Smooth muscle cell (in vitro differentiated cells): ENCODE measurements around the gene LSM6. TPM values are rescaled to one million over a fixed set of nuclear protein-coding genes. Genes with fewer than 3 reads are reported as not detected.
A peak's percentile ranks its signal among the peaks of the same experiment; 100 is the strongest.

ENCODE experiments used
- DNase-seq: peaks from one replicate; lab custom pipeline; 2025; ENCODE audit not compliant: unreplicated experiment; lab: John Stamatoyannopoulos, UW
- H2AFZ ChIP-seq: fragments of 200-600 bp; sonication (generic); 2 replicates; pipeline ENCODE4 v1.6.0; 2016; ENCODE audit warnings: antibody characterized with exemption, low read depth, mild to moderate bottlenecking
- H3F3A ChIP-seq: fragments of 200-600 bp; sonication (generic); 2 replicates; pipeline ENCODE4 v1.6.0; 2017; ENCODE audit warnings: antibody characterized with exemption, low read depth
- H3K27ac ChIP-seq: fragments of 200-600 bp; sonication (generic); 2 replicates; pipeline ENCODE4 v1.5.1; 2016; ENCODE audit warnings: low read depth, mild to moderate bottlenecking
- H3K27me3 ChIP-seq: fragments of 200-600 bp; sonication (generic); 2 replicates; pipeline ENCODE4 v1.6.1; 2016; ENCODE audit warnings: low read depth, mild to moderate bottlenecking
- H3K36me3 ChIP-seq: fragments of 200-600 bp; sonication (generic); 2 replicates; pipeline ENCODE4 v1.5.1; 2016; ENCODE audit warnings: low read depth
- H3K4me1 ChIP-seq: fragments of 200-600 bp; sonication (generic); 2 replicates; pipeline ENCODE4 v1.5.1; 2016; ENCODE audit warnings: low read depth
- H3K4me2 ChIP-seq: fragments of 200-600 bp; sonication (generic); 2 replicates; pipeline ENCODE4 v1.6.0; 2016; ENCODE audit warnings: mild to moderate bottlenecking
- H3K4me3 ChIP-seq: fragments of 200-600 bp; sonication (generic); 2 replicates; pipeline ENCODE4 v1.5.1; 2016; ENCODE audit warnings: mild to moderate bottlenecking
- H3K79me2 ChIP-seq: fragments of 200-600 bp; sonication (generic); 2 replicates; pipeline ENCODE4 v1.6.0; 2016; ENCODE audit warnings: low read depth, mild to moderate bottlenecking
- H3K9ac ChIP-seq: fragments of 200-600 bp; sonication (generic); 2 replicates; pipeline ENCODE4 v1.6.0; 2016; ENCODE audit warnings: low read depth
- H3K9me3 ChIP-seq: fragments of 200-600 bp; sonication (generic); replicated peaks from 2 replicates; pipeline ENCODE4 v1.5.1; 2016; ENCODE audit warnings: low read depth
- H4K20me1 ChIP-seq: fragments of 200-600 bp; sonication (generic); 2 replicates; pipeline ENCODE4 v1.6.0; 2016; ENCODE audit warnings: low read depth
- CTCF ChIP-seq: fragments of 200-600 bp; sonication (generic); IDR thresholded peaks from 2 replicates; pipeline ENCODE4 v1.5.1; 2017; ENCODE audit warnings: borderline replicate concordance, mild to moderate bottlenecking, antibody characterized with exemption; ENCODE audit not compliant: insufficient read depth, poor library complexity, severe bottlenecking
- WGBS: methylation state at CpG from one replicate; pipeline ENCODE4 v1.1.7; 2016; ENCODE audit warnings: low lambda C conversion rate; 5-methylcytosine and 5-hydroxymethylcytosine counted together
- polyA plus RNA-seq: library from polyadenylated mRNA; unstranded; fragments of >200 nt; fragmentation: Nextera tagmentation; extraction: Ambion mirVana; gene quantifications from 2 replicates; pipeline ENCODE4 v1.2.1, GENCODE V29; 2016
- total RNA-seq: library from RNA; depleted of rRNA; stranded (reverse); fragments of >200 nt; gene quantifications from 2 replicates; pipeline ENCODE4 v1.2.3, GENCODE V29; 2014

LSM6 gene
- total and polyA plus RNA-seq, 2 experiments from 2014 or later: 36.9 to 58.5 TPM

GRCh38 chr4:146165221-146165620 lies 10.3 kb upstream of the LSM6 start:
- no peaks in the 10 kb centered on the region for H3K27me3 ChIP-seq
- no peaks in the 10 kb centered on the region for H3K36me3 ChIP-seq
- WGBS: 84% methylated on average over 1 of the region's 1 CpG
- no peaks in the 10 kb centered on the region for H3F3A ChIP-seq
- no peaks in the 10 kb centered on the region for H3K4me1 ChIP-seq
- DNase-seq: no peak
- no peak for TF ChIP-seq CTCF
- no peak overlapping the region for H3K9ac ChIP-seq
- no peaks in the 10 kb centered on the region for H3K9me3 ChIP-seq
- H3K4me2 ChIP-seq: no peak overlapping the region
- H4K20me1 ChIP-seq: no peaks in the 10 kb centered on the region
- no peaks in the 10 kb centered on the region for H3K79me2 ChIP-seq
- no peak overlapping the region for H3K4me3 ChIP-seq
- H3K27ac ChIP-seq: no peak overlapping the region
- H2AFZ ChIP-seq: no peak overlapping the region

GRCh38 chr4:146165840-146166239 lies 9.7 kb upstream of the LSM6 start:
- no peaks in the 10 kb centered on the region for H4K20me1 ChIP-seq
- H2AFZ ChIP-seq: no peak overlapping the region
- H3F3A ChIP-seq: no peaks in the 10 kb centered on the region
- H3K9me3 ChIP-seq: no peaks in the 10 kb centered on the region
- no peak overlapping the region for H3K4me3 ChIP-seq
- no peaks in the 10 kb centered on the region for H3K4me1 ChIP-seq
- TF ChIP-seq CTCF: no peak
- no peak overlapping the region for H3K9ac ChIP-seq
- no peak overlapping the region for H3K4me2 ChIP-seq
- H3K36me3 ChIP-seq: no peaks in the 10 kb centered on the region
- DNase-seq: no peak
- H3K27ac ChIP-seq: no peak overlapping the region
- H3K27me3 ChIP-seq: no peaks in the 10 kb centered on the region
- no peaks in the 10 kb centered on the region for H3K79me2 ChIP-seq

GRCh38 chr4:146170149-146170548 lies 5.4 kb upstream of the LSM6 start:
- TF ChIP-seq CTCF: no peak
- Histone ChIP-seq H3K4me1 (no peaks in the 10 kb centered on the region), H3K9me3 (no peaks in the 10 kb centered on the region), H4K20me1 (no peaks in the 10 kb centered on the region), H2AFZ (no peak overlapping the region), H3F3A (no peaks in the 10 kb centered on the region), H3K79me2 (no peaks in the 10 kb centered on the region), H3K4me3 (no peak overlapping the region), H3K27me3 (no peaks in the 10 kb centered on the region), H3K9ac (no peak overlapping the region), H3K27ac (no peak overlapping the region), H3K4me2 (no peak overlapping the region), H3K36me3 (no peaks in the 10 kb centered on the region)
- WGBS: 79% methylated on average over 3 of the region's 3 CpGs
- no peak for DNase-seq

- Histone ChIP-seq H3K27me3 (no peaks in the 10 kb centered on the region), H3K36me3 (no peaks in the 10 kb centered on the region), H3K27ac (no peak overlapping the region), H3K4me2 (peak overlapping the region; percentile 84), H3K4me1 (peaks cover 10% of the 10 kb centered on the region), H3K9ac (peak overlapping the region; percentile 89), H3K79me2 (peaks cover 52% of the 10 kb centered on the region), H3K4me3 (peak overlapping the region; percentile 93), H4K20me1 (peaks cover 42% of the 10 kb centered on the region), H3F3A (no peaks in the 10 kb centered on the region), H2AFZ (no peak overlapping the region), H3K9me3 (no peaks in the 10 kb centered on the region)
- no peak for TF ChIP-seq CTCF
- DNase-seq: no peak
- 88% methylated on average over 2 of the region's 2 CpGs for WGBS
These were observed 1.4 kb downstream of the LSM6 start for GRCh38 chr4:146176891-146177290.
